H1 (cell line): ENCODE data around the gene EFHD1. TPM values are rescaled to one million over a fixed set of nuclear protein-coding genes. Genes with fewer than 3 reads are reported as not detected.

Source experiments
- CTCF ChIA-PET: fragments of 300-600 bp; sonication (Branson Sonifier 250); formaldehyde crosslinking; loops from one replicate; lab custom pipeline; 2021; ENCODE audit not compliant: partially characterized antibody; lab: Charles Lee
- POLR2A ChIA-PET: fragments of 300-600 bp; sonication (Branson Sonifier 250); formaldehyde crosslinking; loops from one replicate; lab custom pipeline; 2021; ENCODE audit warnings: inconsistent platforms; ENCODE audit not compliant: partially characterized antibody; lab: Charles Lee
- DNase-seq, 2 experiments: peaks; one replicate each; pipeline versions ENCODE4 v3.0.0 to v3.0.0-alpha.2; 2010 to 2022; ENCODE audit warnings: low spot score in 2 of 2, low read depth in 1 of 2, mixed read lengths in 1 of 2
- FAIRE-seq: peaks from 2 replicates; lab custom pipeline; 2011; peaks lifted over from hg19 to GRCh38; lab: Jason Lieb, UNC
- H2AFZ ChIP-seq: 2 replicates; pipeline ENCODE4 v1.8.1; 2012; ENCODE audit warnings: low read length, inconsistent platforms
- H2AK5ac ChIP-seq: 2 replicates; pipeline ENCODE4 v1.6.1; 2013; ENCODE audit warnings: low read depth, low read length
- H2BK120ac ChIP-seq: replicated peaks from 2 replicates; pipeline ENCODE3; 2013; ENCODE audit warnings: low read depth, low read length, inconsistent platforms
- H2BK12ac ChIP-seq: 2 replicates; pipeline ENCODE4 v1.6.1; 2013; ENCODE audit warnings: low read depth, low read length
- H2BK15ac ChIP-seq: 2 replicates; pipeline ENCODE4 v1.6.1; 2013; ENCODE audit warnings: low read length
- H2BK20ac ChIP-seq: 2 replicates; pipeline ENCODE4 v1.6.1; 2013; ENCODE audit warnings: low read length
- H2BK5ac ChIP-seq: 2 replicates; pipeline ENCODE4 v1.6.1; 2013; ENCODE audit warnings: low read depth, low read length
- H3K14ac ChIP-seq: 2 replicates; pipeline ENCODE4 v1.6.1; 2013; ENCODE audit warnings: inconsistent platforms; ENCODE audit not compliant: insufficient read length
- H3K18ac ChIP-seq: 2 replicates; pipeline ENCODE4 v1.6.1; 2013; ENCODE audit warnings: low read length; ENCODE audit errors: extremely low read depth
- H3K23ac ChIP-seq: 2 replicates; pipeline ENCODE4 v1.6.1; 2013; ENCODE audit warnings: inconsistent platforms; ENCODE audit not compliant: insufficient read length
- H3K23me2 ChIP-seq: 2 replicates; pipeline ENCODE4 v1.6.1; 2013; ENCODE audit warnings: low read depth, low read length
- H3K27ac ChIP-seq: 2 replicates; pipeline ENCODE4 v1.6.1; 2011; ENCODE audit warnings: low read depth, low read length, inconsistent platforms
- H3K27me3 ChIP-seq, 4 experiments: replicated peaks in 1 of 4; 1 replicate in 1 of 4; 2 replicates in 3 of 4; pipeline versions ENCODE4 v1.6.1 to v1.8.1; 2011 to 2013; ENCODE audit warnings: low read length in 3 of 4, mild to moderate bottlenecking in 3 of 4, inconsistent platforms in 2 of 4, mixed read lengths in 2 of 4, moderate library complexity in 1 of 4; ENCODE audit not compliant: control insufficient read depth in 3 of 4, insufficient read depth in 3 of 4; ENCODE audit errors: extremely low read depth in 1 of 4
- H3K36me3 ChIP-seq, 4 experiments: 2 replicates each; pipeline versions ENCODE4 v1.6.1 to v1.8.1; 2011 to 2013; ENCODE audit warnings: mild to moderate bottlenecking in 4 of 4, low read length in 3 of 4, moderate library complexity in 2 of 4, control low read depth in 1 of 4, inconsistent platforms in 1 of 4; ENCODE audit not compliant: insufficient read depth in 4 of 4, control insufficient read depth in 2 of 4
- H3K4ac ChIP-seq: replicated peaks from 2 replicates; pipeline ENCODE3; 2013; ENCODE audit warnings: low read length, low read depth, mixed read lengths, inconsistent platforms; ENCODE audit not compliant: insufficient read length
- H3K4me1 ChIP-seq, 4 experiments: replicated peaks in 1 of 4; 1 replicate in 1 of 4; 2 replicates in 3 of 4; pipeline versions ENCODE4 v1.6.1 to v1.8.1; 2011 to 2013; ENCODE audit warnings: low read length in 3 of 4, inconsistent platforms in 2 of 4, mixed read lengths in 1 of 4; ENCODE audit not compliant: insufficient read depth in 4 of 4, control insufficient read depth in 3 of 4
- H3K4me2 ChIP-seq, 2 experiments: 2 replicates each; pipeline versions ENCODE4 v1.6.1 to v1.8.1; 2011 to 2013; ENCODE audit warnings: low read depth in 2 of 2, low read length in 2 of 2, control low read depth in 1 of 2, inconsistent platforms in 1 of 2, mild to moderate bottlenecking in 1 of 2; ENCODE audit not compliant: insufficient read depth in 1 of 2
- H3K4me3 ChIP-seq, 4 experiments: fragments of 200-600, 300-600 bp in 1 of 4; sonication (generic), shearing (Covaris generic), sonication (Bioruptor Twin) in 1 of 4; 2 replicates each; pipeline versions ENCODE4 v1.5.1 to v1.8.1; 2011 to 2016; ENCODE audit warnings: low read length in 4 of 4, low read depth in 3 of 4, control low read depth in 2 of 4, inconsistent platforms in 2 of 4, mild to moderate bottlenecking in 2 of 4, mixed read lengths in 1 of 4, moderate library complexity in 1 of 4; ENCODE audit not compliant: insufficient read depth in 2 of 4; ENCODE audit errors: extremely low read depth in 1 of 4
- H3K56ac ChIP-seq: replicated peaks from 2 replicates; pipeline ENCODE3; 2013; ENCODE audit warnings: low read depth, mild to moderate bottlenecking, mixed read lengths, low read length, inconsistent platforms; ENCODE audit not compliant: insufficient read length
- H3K79me1 ChIP-seq: 2 replicates; pipeline ENCODE4 v1.6.1; 2013; ENCODE audit warnings: low read depth, low read length, control low read depth
- H3K79me2 ChIP-seq, 2 experiments: 2 replicates each; pipeline versions ENCODE4 v1.6.1 to v1.8.1; 2012 to 2013; ENCODE audit warnings: low read length in 2 of 2, mild to moderate bottlenecking in 2 of 2, inconsistent platforms in 1 of 2; ENCODE audit not compliant: insufficient read depth in 2 of 2, control insufficient read depth in 1 of 2
- H3K9ac ChIP-seq, 4 experiments: replicated peaks in 1 of 4; 1 replicate in 1 of 4; 2 replicates in 3 of 4; pipeline versions ENCODE4 v1.6.1 to v1.8.1; 2011 to 2013; ENCODE audit warnings: low read depth in 3 of 4, low read length in 3 of 4, control low read depth in 2 of 4, mild to moderate bottlenecking in 2 of 4, moderate library complexity in 2 of 4, inconsistent platforms in 1 of 4; ENCODE audit errors: extremely low read depth in 1 of 4
- H3K9me3 ChIP-seq, 2 experiments: 2 replicates each; pipeline versions ENCODE4 v1.6.1 to v1.8.1; 2012 to 2013; ENCODE audit warnings: mild to moderate bottlenecking in 2 of 2, moderate library complexity in 2 of 2, control low read depth in 1 of 2, inconsistent platforms in 1 of 2, low read depth in 1 of 2, low read length in 1 of 2, mixed read lengths in 1 of 2; ENCODE audit not compliant: insufficient read depth in 2 of 2
- H4K20me1 ChIP-seq, 2 experiments: replicated peaks in 1 of 2; 2 replicates each; pipeline versions ENCODE3 to v1.8.1; 2011 to 2013; ENCODE audit warnings: inconsistent platforms in 2 of 2, low read length in 2 of 2, mild to moderate bottlenecking in 1 of 2; ENCODE audit not compliant: insufficient read depth in 2 of 2, control insufficient read depth in 1 of 2
- H4K5ac ChIP-seq: 2 replicates; pipeline ENCODE4 v1.6.1; 2013; ENCODE audit warnings: low read length, low read depth, mixed read lengths, inconsistent platforms; ENCODE audit not compliant: insufficient read length
- H4K8ac ChIP-seq: 2 replicates; pipeline ENCODE4 v1.8.0; 2013; ENCODE audit warnings: mild to moderate bottlenecking, moderate library complexity, low read length, inconsistent platforms; ENCODE audit not compliant: insufficient read depth; ENCODE audit errors: extremely low read depth
- H4K91ac ChIP-seq: replicated peaks from 2 replicates; pipeline ENCODE3; 2013; ENCODE audit warnings: low read length, mixed read lengths, inconsistent platforms; ENCODE audit not compliant: insufficient read length
- JUND ChIP-seq: IDR thresholded peaks from 2 replicates; pipeline ENCODE4 v1.6.1; 2011; ENCODE audit warnings: mild to moderate bottlenecking, improper control_type of control experiment, low read length
- POLR2A ChIP-seq, 2 experiments: IDR thresholded peaks; 1 replicate in 1 of 2; 2 replicates in 1 of 2; pipeline ENCODE4 v1.6.1; 2011; ENCODE audit warnings: low read depth in 2 of 2, low read length in 2 of 2, mild to moderate bottlenecking in 2 of 2; ENCODE audit errors: control extremely low read depth in 1 of 2
- SIN3A ChIP-seq, 2 experiments: IDR thresholded peaks in 1 of 2; conservative IDR thresholded peaks in 1 of 2; 2 replicates each; pipeline ENCODE4 v1.6.1; 2011 to 2012; ENCODE audit warnings: low read length in 2 of 2, improper control_type of control experiment in 1 of 2, low read depth in 1 of 2, mild to moderate bottlenecking in 1 of 2
- WGBS, 2 experiments: shearing (Covaris generic) in 1 of 2; methylation state at CpG; one replicate each; pipeline versions ENCODE4 v1.1.6 to v1.1.7; 2013 to 2015; ENCODE audit warnings: low lambda C conversion rate in 2 of 2, mixed read lengths in 2 of 2, inconsistent platforms in 1 of 2, low coverage in 1 of 2, missing lambda C conversion rate in 1 of 2; ENCODE audit not compliant: insufficient replicate concordance in 2 of 2, insufficient coverage in 1 of 2, insufficient read length in 1 of 2; ENCODE audit errors: extremely low coverage in 1 of 2, missing lambda C conversion rate in 1 of 2; 5-methylcytosine and 5-hydroxymethylcytosine counted together
- polyA plus RNA-seq, 7 experiments: library from polyadenylated mRNA; depleted of rRNA in 3 of 7; stranded (reverse) in 5 of 7; unstranded in 2 of 7; fragments of >200 nt in 5 of 7; fragments of 200-250 nt in 2 of 7; gene quantifications; 1 replicate in 5 of 7; 2 replicates in 1 of 7; 4 replicates in 1 of 7; pipeline versions ENCODE4 v1.2.1 to v1.2.3, GENCODE V29; 2011 to 2013; ENCODE audit warnings: missing spikeins in 2 of 7, mixed read lengths in 2 of 7
- total RNA-seq: library from RNA; stranded (reverse); fragmentation: NEBNext Ultra II Directional; extraction: Animal tissue kit (Norgen Biotek cat#: 25700); gene quantifications from 2 replicates; pipeline ENCODE4 v1.2.1, GENCODE V29; 2021
- TF ChIP-seq, protein P1 (sequence below), 3 experiments: IDR thresholded peaks; 1 replicate in 2 of 3; 2 replicates in 1 of 3; pipeline versions ENCODE4 v1.5.1 to v1.6.1; 2011; ENCODE audit warnings: low read length in 3 of 3, mild to moderate bottlenecking in 3 of 3, inconsistent platforms in 2 of 3, low read depth in 1 of 3, moderate library complexity in 1 of 3; ENCODE audit not compliant: insufficient read depth in 1 of 3; ENCODE audit errors: control extremely low read depth in 1 of 3

EFHD1 gene
- total and polyA plus RNA-seq, 2 of the 8 experiments (the other 6 are each of a cell fraction or from before 2014, with no cell fraction given): 3.4 to 4.5 TPM

DNA sequence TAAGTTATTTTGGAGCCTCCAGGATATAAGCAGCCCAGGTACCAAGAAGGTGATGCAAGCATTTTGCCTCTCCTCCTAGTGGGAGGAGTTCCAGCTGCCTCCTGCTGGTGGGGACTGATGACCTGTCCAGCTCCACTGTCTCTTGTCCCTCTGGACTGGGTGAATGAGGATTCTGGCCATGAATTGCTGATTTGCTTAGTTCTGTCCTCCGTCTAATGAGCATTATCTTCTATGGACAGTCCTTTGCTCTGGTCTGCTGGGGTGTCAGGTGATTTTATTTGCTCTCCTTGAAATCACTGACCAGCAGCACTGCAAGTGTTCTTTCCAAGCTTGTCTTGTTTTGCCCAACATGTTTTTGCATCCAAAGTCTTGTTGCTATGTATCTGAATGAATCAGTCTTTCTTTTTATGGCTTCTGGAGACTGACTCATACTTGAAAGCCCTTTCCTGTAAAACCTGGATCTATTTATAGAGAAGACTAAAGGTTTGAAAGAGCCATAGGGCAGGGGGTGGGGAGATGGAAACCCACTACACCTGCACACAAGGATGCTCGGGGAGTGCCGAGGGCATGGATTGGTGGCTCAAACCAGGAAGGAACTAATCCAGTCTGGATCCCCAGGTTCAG is 40.5 kb upstream of the EFHD1 start:
- Histone ChIP-seq H3K4me1 (peaks cover 0 to 7% (median 0%) of the 10 kb centered on the region in 4 experiments; a peak in 2 of 7 replicates), H3K4ac (no peak overlapping the region), H3K9me3 (no peaks in the 10 kb centered on the region), H4K91ac (no peak overlapping the region), H3K56ac (no peak overlapping the region), H3K27ac (no peak overlapping the region), H4K20me1 (no peaks in the 10 kb centered on the region), H3K23me2 (no peaks in the 10 kb centered on the region), H3K18ac (peak overlapping the region; percentile 60), H4K5ac (no peak overlapping the region), H2BK120ac (no peak overlapping the region), H3K27me3 (no peaks in the 10 kb centered on the region), H3K4me3 (no peak overlapping the region), H3K23ac (no peak overlapping the region), H2BK20ac (no peak overlapping the region), H2BK12ac (peak overlapping the region; percentile 50; the same call in 1 of the 2 replicates), H3K79me2 (no peaks in the 10 kb centered on the region), H2AK5ac (no peak overlapping the region), H3K36me3 (no peaks in the 10 kb centered on the region), H4K8ac (no peak overlapping the region), H3K14ac (no peak overlapping the region), H3K79me1 (no peaks in the 10 kb centered on the region; the same call in 1 of the 2 replicates), H3K9ac (no peak overlapping the region), H2BK15ac (0 out of 2 replicates have a peak overlapping the region, but pooled peaks have one; percentile 61), H2BK5ac (no peak overlapping the region), H2AFZ (no peak overlapping the region), H3K4me2 (no peak overlapping the region)
- no peak for TF ChIP-seq SIN3A (conservative IDR thresholded peaks at IDR 0.05 in 1 of 2, IDR thresholded peaks at IDR 0.05 in 1 of 2; ENCODE audit: low read depth in 1 of 2, low read length in 2 of 2)
- TF ChIP-seq, protein P1, sequence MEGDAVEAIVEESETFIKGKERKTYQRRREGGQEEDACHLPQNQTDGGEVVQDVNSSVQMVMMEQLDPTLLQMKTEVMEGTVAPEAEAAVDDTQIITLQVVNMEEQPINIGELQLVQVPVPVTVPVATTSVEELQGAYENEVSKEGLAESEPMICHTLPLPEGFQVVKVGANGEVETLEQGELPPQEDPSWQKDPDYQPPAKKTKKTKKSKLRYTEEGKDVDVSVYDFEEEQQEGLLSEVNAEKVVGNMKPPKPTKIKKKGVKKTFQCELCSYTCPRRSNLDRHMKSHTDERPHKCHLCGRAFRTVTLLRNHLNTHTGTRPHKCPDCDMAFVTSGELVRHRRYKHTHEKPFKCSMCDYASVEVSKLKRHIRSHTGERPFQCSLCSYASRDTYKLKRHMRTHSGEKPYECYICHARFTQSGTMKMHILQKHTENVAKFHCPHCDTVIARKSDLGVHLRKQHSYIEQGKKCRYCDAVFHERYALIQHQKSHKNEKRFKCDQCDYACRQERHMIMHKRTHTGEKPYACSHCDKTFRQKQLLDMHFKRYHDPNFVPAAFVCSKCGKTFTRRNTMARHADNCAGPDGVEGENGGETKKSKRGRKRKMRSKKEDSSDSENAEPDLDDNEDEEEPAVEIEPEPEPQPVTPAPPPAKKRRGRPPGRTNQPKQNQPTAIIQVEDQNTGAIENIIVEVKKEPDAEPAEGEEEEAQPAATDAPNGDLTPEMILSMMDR (IDR thresholded peaks at IDR 0.05; ENCODE audit: control extremely low read depth in 1 of 3, insufficient read depth in 1 of 3, low read depth in 1 of 3, low read length in 3 of 3): peak in 1 of 3 experiments; percentile 12; a peak in 1 of 4 replicates
- no peak for TF ChIP-seq JUND
- TF ChIP-seq POLR2A (IDR thresholded peaks at IDR 0.05; ENCODE audit: control extremely low read depth in 1 of 2, low read depth in 2 of 2, low read length in 2 of 2): no peak
- WGBS, 2 experiments: 92% methylated on average over 3 of the region's 3 CpGs; no CpG with 5 or more reads in 1 of the 2 experiments
- DNase-seq: no peak
- ChIA-PET CTCF (interaction anchor here (0.9 to 3.0 kb wide), 7 partner anchors 12 to 84 kb away, joined by 3 to 15 read pairs (median 3); no protein-coding TSS in a partner anchor), POLR2A (interaction anchor here (0.7 to 1.0 kb wide), 2 partner anchors 9 to 54 kb away, joined by 3 to 5 read pairs; no protein-coding TSS in a partner anchor)
- FAIRE-seq: no peak
